GM12892 (cell line): Measurements from ENCODE around the gene FOXS1.

Experiments
- POLR2A ChIP-seq: IDR thresholded peaks from 2 replicates; pipeline ENCODE4 v1.6.1; 2011; ENCODE audit warnings: low read depth, low read length, control low read depth
- POLR2AphosphoS5 ChIP-seq: IDR thresholded peaks from 2 replicates; pipeline ENCODE4 v1.6.1; 2011; ENCODE audit warnings: low read depth, low read length, control low read depth
- TAF1 ChIP-seq: IDR thresholded peaks from 2 replicates; pipeline ENCODE4 v1.6.1; 2011; ENCODE audit warnings: low read depth, mild to moderate bottlenecking, control low read depth, low read length, borderline replicate concordance

DNA sequence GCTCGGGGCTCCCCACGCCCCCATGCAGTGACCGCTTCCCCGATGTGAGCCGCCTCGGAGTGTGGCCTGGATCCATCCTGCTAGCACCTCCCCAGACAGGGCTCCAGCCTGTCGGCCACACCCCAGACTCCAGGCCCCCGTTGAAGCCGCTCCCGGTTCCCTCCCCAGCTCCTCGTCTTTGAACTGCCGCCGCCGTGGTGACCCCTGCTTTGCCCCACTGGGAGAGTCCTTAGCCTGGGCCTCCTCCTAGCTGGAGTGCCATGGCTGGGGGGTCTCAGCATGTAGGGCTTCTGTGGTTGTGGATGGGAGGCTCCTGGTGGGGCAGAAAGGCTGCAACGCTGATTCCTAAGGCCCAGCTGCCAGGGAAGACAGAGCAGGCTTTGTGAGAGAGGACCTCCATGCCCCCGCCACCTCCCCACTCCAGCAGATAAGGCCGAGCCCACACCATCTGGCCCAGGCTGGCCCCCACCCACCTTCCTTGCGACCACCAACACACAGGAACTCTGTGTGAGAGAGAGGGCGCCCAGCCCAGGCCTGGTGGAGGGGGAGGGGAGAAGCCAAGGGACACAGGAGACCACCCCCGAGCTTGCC lies 11.4 kb downstream of the FOXS1 start:
- no peak for TF ChIP-seq POLR2A
- TF ChIP-seq POLR2AphosphoS5, result no peak
- no peak for TF ChIP-seq TAF1
